ENCODE data around the gene LGALS1. TPM values are rescaled to one million over a fixed set of nuclear protein-coding genes. Genes with fewer than 3 reads are reported as not detected.
"Not testable (repeated sequence)": the region's sequence is repeated elsewhere in the genome, so short reads cannot be mapped to it uniquely, and the experiment has no call there.

LGALS1 gene
- total RNA-seq, 1 experiment from 2014 or later = 61.4 TPM

GRCh38 chr22:37713761-37714160 is 38.3 kb downstream of the LGALS1 start:
- no peaks in the 10 kb centered on the region for H3K9me3 Mint-ChIP-seq (ENCODE audit: low read depth, unreplicated experiment)
- no peak for DNase-seq
- CTCF ChIA-PET = interaction anchor here (0.9 kb wide), 1 partner anchor 150 kb away, joined by 3 read pairs; no protein-coding TSS in a partner anchor
- no peak overlapping the region for H3K4me3 Mint-ChIP-seq (ENCODE audit: low read depth, unreplicated experiment)
- H3K27me3 Mint-ChIP-seq (ENCODE audit: unreplicated experiment) = no peaks in the 10 kb centered on the region
- no peak overlapping the region for H3K27ac Mint-ChIP-seq (ENCODE audit: unreplicated experiment)
- H3K4me1 Mint-ChIP-seq (ENCODE audit: low read depth, unreplicated experiment) = peaks cover 7% of the 10 kb centered on the region
- TF ChIP-seq CTCF (IDR thresholded peaks at IDR 0.05; ENCODE audit: unreplicated experiment) = no peak
- intact Hi-C loops (cut with micrococcal nuclease; ENCODE audit: unreplicated experiment) = no loop called here
- peaks cover 10% of the 10 kb centered on the region for H3K36me3 Mint-ChIP-seq (ENCODE audit: insufficient read depth, unreplicated experiment)
- no TSS peak for BruUV-seq (replicated peaks)

- H3K36me3 Mint-ChIP-seq (ENCODE audit: insufficient read depth, unreplicated experiment) = peaks cover 10% of the 10 kb centered on the region
- H3K4me3 Mint-ChIP-seq (ENCODE audit: low read depth, unreplicated experiment) = no peak overlapping the region
- BruUV-seq (replicated peaks) = no TSS peak
- TF ChIP-seq CTCF (IDR thresholded peaks at IDR 0.05; ENCODE audit: unreplicated experiment) = no peak
- no peak overlapping the region for H3K27ac Mint-ChIP-seq (ENCODE audit: unreplicated experiment)
- CTCF ChIA-PET = no interaction called here
- DNase-seq = no peak
- intact Hi-C loops (cut with micrococcal nuclease; ENCODE audit: unreplicated experiment) = no loop called here
- no peaks in the 10 kb centered on the region for H3K27me3 Mint-ChIP-seq (ENCODE audit: unreplicated experiment)
- H3K9me3 Mint-ChIP-seq (ENCODE audit: low read depth, unreplicated experiment) = no peaks in the 10 kb centered on the region
- peaks cover 7% of the 10 kb centered on the region for H3K4me1 Mint-ChIP-seq (ENCODE audit: low read depth, unreplicated experiment)
Observed at GRCh38 chr22:37714634-37715033, 39.2 kb downstream of the LGALS1 start.

GRCh38 chr22:37715760-37716159 is 40.3 kb downstream of the LGALS1 start:
- H3K4me3 Mint-ChIP-seq (ENCODE audit: low read depth, unreplicated experiment) = no peak overlapping the region
- H3K36me3 Mint-ChIP-seq (ENCODE audit: insufficient read depth, unreplicated experiment) = peaks cover 6% of the 10 kb centered on the region
- no peaks in the 10 kb centered on the region for H3K9me3 Mint-ChIP-seq (ENCODE audit: low read depth, unreplicated experiment)
- no peak for TF ChIP-seq CTCF (IDR thresholded peaks at IDR 0.05; ENCODE audit: unreplicated experiment)
- no TSS peak for BruUV-seq (replicated peaks)
- peaks cover 3% of the 10 kb centered on the region for H3K4me1 Mint-ChIP-seq (ENCODE audit: low read depth, unreplicated experiment)
- no peaks in the 10 kb centered on the region for H3K27me3 Mint-ChIP-seq (ENCODE audit: unreplicated experiment)
- CTCF ChIA-PET = no interaction called here
- no peak overlapping the region for H3K27ac Mint-ChIP-seq (ENCODE audit: unreplicated experiment)
- DNase-seq = no peak
- intact Hi-C loops (cut with micrococcal nuclease; ENCODE audit: unreplicated experiment) = no loop called here

- Mint-ChIP-seq H3K9me3 (ENCODE audit: low read depth, unreplicated experiment) (no peaks in the 10 kb centered on the region), H3K36me3 (ENCODE audit: insufficient read depth, unreplicated experiment) (peaks cover 6% of the 10 kb centered on the region), H3K27ac (ENCODE audit: unreplicated experiment) (no peak overlapping the region), H3K4me3 (ENCODE audit: low read depth, unreplicated experiment) (no peak overlapping the region), H3K27me3 (ENCODE audit: unreplicated experiment) (no peaks in the 10 kb centered on the region), H3K4me1 (ENCODE audit: low read depth, unreplicated experiment) (no peaks in the 10 kb centered on the region)
- no peak for TF ChIP-seq CTCF (IDR thresholded peaks at IDR 0.05; ENCODE audit: unreplicated experiment)
- BruUV-seq (replicated peaks) = no TSS peak
- CTCF ChIA-PET = no interaction called here
- no peak for DNase-seq
- intact Hi-C loops (cut with micrococcal nuclease; ENCODE audit: unreplicated experiment) = no loop called here
Observed at GRCh38 chr22:37716708-37717107, 41.3 kb downstream of the LGALS1 start.

- H3K27me3 Mint-ChIP-seq (ENCODE audit: unreplicated experiment); H3K4me3 Mint-ChIP-seq (ENCODE audit: low read depth, unreplicated experiment); H3K27ac Mint-ChIP-seq (ENCODE audit: unreplicated experiment); H3K9me3 Mint-ChIP-seq (ENCODE audit: low read depth, unreplicated experiment); BruUV-seq (replicated peaks); DNase-seq; H3K36me3 Mint-ChIP-seq (ENCODE audit: insufficient read depth, unreplicated experiment); CTCF ChIA-PET; H3K4me1 Mint-ChIP-seq (ENCODE audit: low read depth, unreplicated experiment); intact Hi-C loops (cut with micrococcal nuclease; ENCODE audit: unreplicated experiment): not testable (repeated sequence)
Observed at GRCh38 chr22:37717235-37717634, 41.8 kb downstream of the LGALS1 start.

GRCh38 chr22:37717746-37718305 is 42.4 kb downstream of the LGALS1 start:
- H3K27me3 Mint-ChIP-seq (ENCODE audit: unreplicated experiment); H3K36me3 Mint-ChIP-seq (ENCODE audit: insufficient read depth, unreplicated experiment); CTCF ChIA-PET; DNase-seq; H3K4me1 Mint-ChIP-seq (ENCODE audit: low read depth, unreplicated experiment); BruUV-seq (replicated peaks); H3K27ac Mint-ChIP-seq (ENCODE audit: unreplicated experiment); H3K4me3 Mint-ChIP-seq (ENCODE audit: low read depth, unreplicated experiment); H3K9me3 Mint-ChIP-seq (ENCODE audit: low read depth, unreplicated experiment); intact Hi-C loops (cut with micrococcal nuclease; ENCODE audit: unreplicated experiment): not testable (repeated sequence)
